ENCODE results near the gene BTAF1. TPM values are rescaled to one million over a fixed set of nuclear protein-coding genes. Genes with fewer than 3 reads are reported as not detected.

Gene BTAF1
- total and polyA plus RNA-seq, 2 experiments from 2014 or later = 30.4 to 55.7 TPM

GRCh38 chr10:91885362-91886079 is 38.0 kb upstream of the BTAF1 start (continued):
- TF ChIP-seq EZH2phosphoT487 (IDR thresholded peaks at IDR 0.05; ENCODE audit: unreplicated experiment) (no peak), NANOG (IDR thresholded peaks at IDR 0.05; ENCODE audit: borderline replicate concordance) (no peak), CREB1 (CRISPR knock-in tag; IDR thresholded peaks at IDR 0.05; ENCODE audit: low read depth) (no peak), JUNB (IDR thresholded peaks at IDR 0.05; ENCODE audit: unreplicated experiment) (no peak)

- DNase-seq (ENCODE audit: low spot score) (no peak), ATAC-seq (no peak)
- H3K36me3 Mint-ChIP-seq (ENCODE audit: low read depth) = peaks cover 4% of the 10 kb centered on the region; the same call in 2 of the 3 replicates
- H3F3A ChIP-seq (replicated peaks; ENCODE audit: low read depth) = peaks cover 15% of the 10 kb centered on the region; the same call in 1 of the 2 replicates
- peaks cover 55% of the 10 kb centered on the region for H3K4me1 Mint-ChIP-seq
- H3K4me3 Mint-ChIP-seq = peak overlapping the region; percentile 74
- H3K4me2 ChIP-seq = peak overlapping the region; percentile 58
- no peaks in the 10 kb centered on the region for H4K20me1 ChIP-seq (replicated peaks; ENCODE audit: insufficient read depth)
- H3K4me3 ChIP-seq = peak overlapping the region; percentile 43; the same call in 1 of the 2 replicates
- H3K4me1 ChIP-seq (ENCODE audit: insufficient read depth) = peaks cover 46% of the 10 kb centered on the region
- peaks cover 13% of the 10 kb centered on the region; the same call in 1 of the 2 replicates for H3K9me2 ChIP-seq (ENCODE audit: insufficient read depth)
- H2AFZ ChIP-seq = no peak overlapping the region
- H3K27me3 Mint-ChIP-seq (ENCODE audit: insufficient read depth, low read depth, poor library complexity) = peaks cover 9% of the 10 kb centered on the region
- H3K36me3 ChIP-seq (ENCODE audit: insufficient read depth) = no peaks in the 10 kb centered on the region
- H3K27ac ChIP-seq (ENCODE audit: low read depth) = peak overlapping the region; percentile 99
- H3K27ac Mint-ChIP-seq = peak overlapping the region; percentile 98
- no peaks in the 10 kb centered on the region; the same call in 2 of the 3 replicates for H3K9me3 Mint-ChIP-seq
- H3K79me2 ChIP-seq (replicated peaks; ENCODE audit: insufficient read depth) = no peaks in the 10 kb centered on the region
- H3K27me3 ChIP-seq (ENCODE audit: insufficient read depth) = no peaks in the 10 kb centered on the region
- TF ChIP-seq STAT1 (IDR thresholded peaks at IDR 0.05; ENCODE audit: unreplicated experiment) (no peak), NANOG (IDR thresholded peaks at IDR 0.05; ENCODE audit: borderline replicate concordance) (peak; percentile 89; the same call in 1 of the 2 replicates), ETS1 (IDR thresholded peaks at IDR 0.05) (no peak)
Measured at GRCh38 chr10:91886954-91887271, 36.7 kb upstream of the BTAF1 start.

GRCh38 chr10:91887272-91888076 is 36.1 kb upstream of the BTAF1 start:
- Histone ChIP-seq H3K36me3 (ENCODE audit: insufficient read depth) (no peaks in the 10 kb centered on the region), H3K27me3 (ENCODE audit: insufficient read depth) (no peaks in the 10 kb centered on the region), H3K27ac (ENCODE audit: low read depth) (peak overlapping the region; percentile 99), H4K20me1 (replicated peaks; ENCODE audit: insufficient read depth) (no peaks in the 10 kb centered on the region), H2AFZ (no peak overlapping the region), H3K79me2 (replicated peaks; ENCODE audit: insufficient read depth) (no peaks in the 10 kb centered on the region), H3K4me1 (ENCODE audit: insufficient read depth) (peaks cover 46% of the 10 kb centered on the region), H3F3A (replicated peaks; ENCODE audit: low read depth) (peaks cover 15% of the 10 kb centered on the region; the same call in 1 of the 2 replicates), H3K4me2 (peak overlapping the region; percentile 69), H3K9me2 (ENCODE audit: insufficient read depth) (peaks cover 13% of the 10 kb centered on the region; the same call in 1 of the 2 replicates), H3K4me3 (peak overlapping the region; percentile 43)
- Mint-ChIP-seq H3K27ac (peak overlapping the region; percentile 99), H3K9me3 (no peaks in the 10 kb centered on the region; the same call in 2 of the 3 replicates), H3K4me3 (peak overlapping the region; percentile 74), H3K36me3 (ENCODE audit: low read depth) (peaks cover 4% of the 10 kb centered on the region; the same call in 2 of the 3 replicates), H3K4me1 (peaks cover 55% of the 10 kb centered on the region), H3K27me3 (ENCODE audit: insufficient read depth, low read depth, poor library complexity) (peaks cover 9% of the 10 kb centered on the region)
- ATAC-seq = peak; percentile 91
- peak; percentile 97 for DNase-seq (ENCODE audit: low spot score)
- TF ChIP-seq ZNF462 (CRISPR knock-in tag; IDR thresholded peaks at IDR 0.05) = no peak
- TF ChIP-seq CREB1 (CRISPR knock-in tag; IDR thresholded peaks at IDR 0.05; ENCODE audit: low read depth) = peak; percentile 68; the same call in 1 of the 2 replicates
- no peak for TF ChIP-seq STAT1 (IDR thresholded peaks at IDR 0.05; ENCODE audit: unreplicated experiment)
- TF ChIP-seq POLR2AphosphoS5 (IDR thresholded peaks at IDR 0.05; ENCODE audit: low read depth) = peak; percentile 51; the same call in 1 of the 2 replicates
- no peak for TF ChIP-seq ETS1 (IDR thresholded peaks at IDR 0.05)
- no peak for TF ChIP-seq JUNB (IDR thresholded peaks at IDR 0.05; ENCODE audit: unreplicated experiment)

Data from GM23338 (cell line).